Transverse colon (tissue), 4 donors: ENCODE data around the gene GTF2IRD1. TPM values are rescaled to one million over a fixed set of nuclear protein-coding genes. Genes with fewer than 3 reads are reported as not detected.

ENCODE experiments used
- DNase-seq: peaks from one replicate; pipeline ENCODE4 v3.0.0-alpha.2; 2019
- H3K27ac ChIP-seq, 4 donors: fragments of 200-600 bp; sonication (generic); 2 replicates each; pipeline ENCODE4 v1.5.1; 2016 to 2018; ENCODE audit warnings: inconsistent platforms in 4 of 4
- H3K27me3 ChIP-seq: fragments of 200-600 bp; sonication (generic); 2 replicates; pipeline ENCODE4 v1.5.1; 2017; ENCODE audit warnings: inconsistent platforms
- H3K36me3 ChIP-seq, 4 donors: fragments of 200-600 bp; sonication (generic); 2 replicates each; pipeline ENCODE4 v1.5.1; 2017 to 2019; ENCODE audit warnings: inconsistent platforms in 4 of 4
- H3K4me1 ChIP-seq, 4 donors: fragments of 200-600 bp; sonication (generic); 2 replicates each; pipeline ENCODE4 v1.5.1; 2017 to 2020; ENCODE audit warnings: inconsistent platforms in 4 of 4
- H3K4me3 ChIP-seq, 4 donors: fragments of 200-600 bp; sonication (generic); 1 replicate in 1 of 4; 2 replicates in 3 of 4; pipeline versions ENCODE4 v1.5.1 to v1.6.1; 2017 to 2019; ENCODE audit warnings: inconsistent platforms in 4 of 4
- H3K9me3 ChIP-seq, 2 donors: fragments of 200-600 bp; sonication (generic); 2 replicates each; pipeline ENCODE4 v1.5.1; 2017 to 2019; ENCODE audit warnings: inconsistent platforms in 2 of 2
- EP300 ChIP-seq: sonication (generic); formaldehyde crosslinking; IDR thresholded peaks from one replicate; pipeline ENCODE4 v1.6.1; 2017; ENCODE audit warnings: antibody characterized with exemption, low read depth
- POLR2A ChIP-seq: fragments of 450-650 bp; IDR thresholded peaks from one replicate; pipeline ENCODE4 v1.6.1; 2016; ENCODE audit warnings: antibody characterized with exemption, mild to moderate bottlenecking, moderate library complexity
- POLR2AphosphoS5 ChIP-seq, 3 donors: sonication (generic); formaldehyde crosslinking; IDR thresholded peaks; one replicate each; pipeline ENCODE4 v1.6.1; 2016; ENCODE audit warnings: antibody characterized with exemption in 3 of 3
- WGBS, 2 donors: methylation state at CpG; one replicate each; pipeline ENCODE4 v1.1.5; 2018; ENCODE audit warnings: low coverage in 1 of 2; 5-methylcytosine and 5-hydroxymethylcytosine counted together
- in situ Hi-C, 4 donors: fragments of 200-750 bp; cut with MboI; loops; one replicate each; pipeline versions ENCODE4 v1.15.0 to v1.15.1; 2017; ENCODE audit warnings: low sequenced_read_pairs in 3 of 4, low pct_ligation_motif_present in 1 of 4, low pct_unique_long_range_greater_than_20kb in 1 of 4
- intact Hi-C: fragments of 100-400 bp; cut with DNase I; formaldehyde crosslinking; loops from one replicate; pipeline ENCODE4 v1.15.1; 2023; ENCODE audit warnings: low total_unique reads
- total RNA-seq, 4 donors: library from RNA; depleted of rRNA; stranded (reverse); fragments of >200 nt; gene quantifications; one replicate each; pipeline ENCODE4 v1.1.0, GENCODE V29; 2016
- TF ChIP-seq, protein P1 (sequence below), 5 experiments: fragments of 200-600 bp in 3 of 5; fragments of 450-650 bp in 2 of 5; sonication (generic) in 3 of 5; IDR thresholded peaks; 1 replicate in 2 of 5; 2 replicates in 3 of 5; pipeline ENCODE4 v1.5.1; 2016 to 2017; ENCODE audit warnings: antibody characterized with exemption in 5 of 5, inconsistent platforms in 3 of 5, mild to moderate bottlenecking in 2 of 5, moderate library complexity in 1 of 5

The GTF2IRD1 gene
- total RNA-seq, 4 donors from 2014 or later, result 4.6 to 22.4 (median 14.7) TPM

DNA sequence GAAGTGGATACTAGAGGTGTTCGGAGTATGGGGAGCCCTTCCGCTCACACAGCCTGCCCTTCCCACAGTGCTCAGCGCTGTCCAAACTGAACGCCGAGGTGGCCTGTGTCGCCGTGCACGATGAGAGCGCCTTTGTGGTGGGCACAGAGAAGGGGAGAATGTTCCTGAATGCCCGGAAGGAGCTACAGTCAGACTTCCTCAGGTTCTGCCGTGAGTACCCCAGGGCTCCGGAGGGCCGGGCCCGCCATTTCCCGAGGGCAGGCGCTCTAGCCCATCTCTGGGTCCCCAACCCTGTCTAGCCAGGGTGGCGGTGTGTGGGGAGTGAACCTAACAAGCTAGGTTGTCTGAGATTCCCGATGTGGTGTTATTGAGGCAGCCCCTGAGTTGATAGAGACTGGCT lies 59.1 kb downstream of the GTF2IRD1 start:
- intact Hi-C loops, result no loop called here
- Histone ChIP-seq H3K4me3 (no peak overlapping the region), H3K36me3 (peaks cover 0 to 3% (median under 1%) of the 10 kb centered on the region in 4 donors), H3K27me3 (no peaks in the 10 kb centered on the region), H3K4me1 (no peaks in the 10 kb centered on the region), H3K9me3 (no peaks in the 10 kb centered on the region), H3K27ac (no peak overlapping the region)
- WGBS, 2 donors, result 90% methylated on average over 18 of the region's 18 CpGs; no CpG with 5 or more reads in 1 of the 2 donors
- in situ Hi-C loops, result no loop called here
- TF ChIP-seq, protein P1, sequence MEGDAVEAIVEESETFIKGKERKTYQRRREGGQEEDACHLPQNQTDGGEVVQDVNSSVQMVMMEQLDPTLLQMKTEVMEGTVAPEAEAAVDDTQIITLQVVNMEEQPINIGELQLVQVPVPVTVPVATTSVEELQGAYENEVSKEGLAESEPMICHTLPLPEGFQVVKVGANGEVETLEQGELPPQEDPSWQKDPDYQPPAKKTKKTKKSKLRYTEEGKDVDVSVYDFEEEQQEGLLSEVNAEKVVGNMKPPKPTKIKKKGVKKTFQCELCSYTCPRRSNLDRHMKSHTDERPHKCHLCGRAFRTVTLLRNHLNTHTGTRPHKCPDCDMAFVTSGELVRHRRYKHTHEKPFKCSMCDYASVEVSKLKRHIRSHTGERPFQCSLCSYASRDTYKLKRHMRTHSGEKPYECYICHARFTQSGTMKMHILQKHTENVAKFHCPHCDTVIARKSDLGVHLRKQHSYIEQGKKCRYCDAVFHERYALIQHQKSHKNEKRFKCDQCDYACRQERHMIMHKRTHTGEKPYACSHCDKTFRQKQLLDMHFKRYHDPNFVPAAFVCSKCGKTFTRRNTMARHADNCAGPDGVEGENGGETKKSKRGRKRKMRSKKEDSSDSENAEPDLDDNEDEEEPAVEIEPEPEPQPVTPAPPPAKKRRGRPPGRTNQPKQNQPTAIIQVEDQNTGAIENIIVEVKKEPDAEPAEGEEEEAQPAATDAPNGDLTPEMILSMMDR (IDR thresholded peaks at IDR 0.05), result no peak
- no peak for TF ChIP-seq POLR2AphosphoS5 (IDR thresholded peaks at IDR 0.05)
- no peak for TF ChIP-seq POLR2A
- no peak for TF ChIP-seq EP300
- DNase-seq, result no peak

DNA sequence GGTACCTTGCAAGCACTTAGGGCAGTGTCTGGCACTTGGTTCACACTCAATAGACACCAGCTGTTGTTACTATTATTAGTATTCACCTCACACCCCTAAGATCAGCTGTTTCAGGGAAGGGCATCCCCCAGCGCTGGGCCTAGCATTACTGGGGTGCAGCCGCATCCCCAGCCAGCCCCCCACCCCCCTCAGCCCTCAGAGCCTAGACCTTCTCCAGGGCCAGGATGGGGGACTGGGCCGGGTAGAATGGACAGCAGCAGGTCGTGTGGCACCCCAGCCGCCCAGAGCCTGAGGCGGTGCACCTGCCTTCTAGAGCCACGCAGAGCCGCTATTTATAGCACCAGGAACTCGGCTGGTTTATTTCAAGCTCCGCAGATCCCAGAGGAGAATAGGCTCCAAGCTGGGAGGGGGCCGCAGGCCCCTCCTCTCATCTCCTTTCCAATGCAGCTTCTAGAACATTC lies 60.5 kb downstream of the GTF2IRD1 start:
- no peak for DNase-seq
- H3K36me3 ChIP-seq, result peaks cover 0 to 8% (median 1%) of the 10 kb centered on the region in 4 donors
- intact Hi-C loops, result no loop called here
- H3K27ac ChIP-seq, result no peak overlapping the region
- TF ChIP-seq, protein P1 (IDR thresholded peaks at IDR 0.05), result no peak
- TF ChIP-seq POLR2A, result no peak
- no peak for TF ChIP-seq POLR2AphosphoS5 (IDR thresholded peaks at IDR 0.05)
- no peak for TF ChIP-seq EP300
- no peak overlapping the region for H3K4me3 ChIP-seq
- WGBS, 2 donors, result 62% methylated on average over 11 of the region's 11 CpGs; no CpG with 5 or more reads in 1 of the 2 donors
- H3K4me1 ChIP-seq, result no peaks in the 10 kb centered on the region
- H3K27me3 ChIP-seq, result no peaks in the 10 kb centered on the region
- no peaks in the 10 kb centered on the region for H3K9me3 ChIP-seq
- in situ Hi-C loops, result no loop called here

DNA sequence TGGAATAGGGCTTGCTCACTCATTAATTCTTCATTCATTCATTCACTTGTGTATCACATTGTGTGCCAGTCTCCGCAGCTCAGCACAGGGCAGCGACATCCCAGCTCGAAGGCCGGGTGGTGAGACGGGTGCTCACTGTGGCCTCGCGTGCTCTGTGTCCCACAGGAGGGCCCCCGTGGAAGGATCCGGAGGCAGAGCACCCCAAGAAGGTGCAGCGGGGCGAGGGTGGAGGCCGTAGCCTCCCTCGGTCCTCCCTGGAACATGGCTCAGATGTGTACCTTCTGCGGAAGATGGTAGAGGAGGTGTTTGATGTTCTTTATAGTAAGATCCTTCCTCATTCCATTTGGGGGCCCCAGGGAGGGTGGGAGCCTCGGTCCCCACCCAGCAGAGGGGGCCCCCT lies 61.6 kb downstream of the GTF2IRD1 start:
- Histone ChIP-seq H3K27ac (no peak overlapping the region), H3K9me3 (no peaks in the 10 kb centered on the region), H3K27me3 (no peaks in the 10 kb centered on the region), H3K4me1 (no peaks in the 10 kb centered on the region), H3K4me3 (no peak overlapping the region), H3K36me3 (peaks cover 0 to 9% (median 4%) of the 10 kb centered on the region in 4 donors)
- intact Hi-C loops (no loop called here), in situ Hi-C loops (no loop called here)
- TF ChIP-seq, protein P1 (IDR thresholded peaks at IDR 0.05), result no peak
- TF ChIP-seq POLR2AphosphoS5 (IDR thresholded peaks at IDR 0.05) (no peak), EP300 (no peak), POLR2A (no peak)
- no peak for DNase-seq
- 99% methylated on average over 11 of the region's 15 CpGs; no CpG with 5 or more reads in 1 of the 2 donors for WGBS, 2 donors

DNA sequence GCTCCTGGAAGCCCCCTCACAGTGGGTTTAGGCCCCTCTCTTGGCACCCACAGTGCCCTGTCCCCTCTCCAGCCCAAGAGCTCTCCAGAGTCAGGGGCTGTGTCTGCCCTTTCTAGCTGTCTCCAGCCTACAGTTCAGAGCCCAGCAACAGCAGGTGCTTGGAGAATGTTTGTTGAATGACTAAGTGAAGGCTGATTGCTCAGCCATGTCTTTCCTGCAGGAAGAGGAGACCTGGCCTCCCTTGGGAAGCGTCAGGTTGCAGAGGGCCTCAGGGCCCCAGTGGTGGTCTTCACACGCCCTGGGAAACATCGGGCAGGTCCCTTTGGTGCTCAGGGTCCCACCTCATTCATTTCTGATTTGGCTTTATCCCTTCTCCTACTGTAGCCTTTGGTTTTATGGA lies 62.5 kb downstream of the GTF2IRD1 start:
- Histone ChIP-seq H3K4me3 (no peak overlapping the region), H3K36me3 (peaks cover 0 to 10% (median 4%) of the 10 kb centered on the region in 4 donors), H3K4me1 (no peaks in the 10 kb centered on the region), H3K9me3 (no peaks in the 10 kb centered on the region), H3K27ac (no peak overlapping the region), H3K27me3 (no peaks in the 10 kb centered on the region)
- TF ChIP-seq EP300 (no peak), POLR2AphosphoS5 (IDR thresholded peaks at IDR 0.05) (no peak), POLR2A (no peak)
- TF ChIP-seq, protein P1 (IDR thresholded peaks at IDR 0.05), result no peak
- in situ Hi-C loops, result no loop called here
- WGBS, 2 donors, result 97% methylated on average over 3 of the region's 3 CpGs; no CpG with 5 or more reads in 1 of the 2 donors
- no peak for DNase-seq
- intact Hi-C loops, result no loop called here
